K562 (cell line): ENCODE results near the gene PRSS57. TPM values are rescaled to one million over a fixed set of nuclear protein-coding genes. Genes with fewer than 3 reads are reported as not detected.

Experiments used
- ATAC-seq: fragments of 200-7000 bp; cut with Tn5 transposase; 3 replicates; pipeline ENCODE4 v1.9.1; 2020; ENCODE audit warnings: moderate library complexity
- BruUV-seq: library from RNA; stranded (reverse); fragments of 400-500 nt; replicated peaks from 2 replicates; lab custom pipeline; 2021; lab: Mats Ljungman, UMichigan
- CTCF ChIA-PET: fragments of 300-600 bp; formaldehyde crosslinking; extraction: SDS; loops from one replicate; lab custom pipeline; 2021; ENCODE audit warnings: low intra/inter-chr PET ratio; lab: Yijun Ruan, JAX
- POLR2A ChIA-PET: fragments of 300-600, 350-650 bp; sonication (Branson Sonifier 250); formaldehyde crosslinking; extraction: SDS; loops from one replicate; lab custom pipeline; 2021; ENCODE audit warnings: antibody characterized with exemption, inconsistent platforms; lab: Yijun Ruan, JAX
- DNase-seq, 4 experiments: peaks; one replicate each; pipeline versions ENCODE4 v3.0.0 to v3.0.0-alpha.2; 2011 to 2018; ENCODE audit warnings: low spot score in 3 of 4, mixed read lengths in 3 of 4; ENCODE audit errors: extremely low read depth in 1 of 4
- FAIRE-seq: peaks from 2 replicates; lab custom pipeline; 2011; peaks lifted over from hg19 to GRCh38; lab: Jason Lieb, UNC
- H2AFZ ChIP-seq: 2 replicates; pipeline ENCODE4 v1.6.0; 2011; ENCODE audit warnings: low read depth, low read length, control low read depth, inconsistent platforms
- H3K27ac ChIP-seq: fragments of 200-600 bp; 3 replicates; pipeline ENCODE4 v1.8.0; 2011; ENCODE audit warnings: low read depth, mild to moderate bottlenecking, control low read depth, inconsistent platforms, low read length, moderate library complexity, mixed read lengths; ENCODE audit errors: extremely low read depth
- H3K27me3 ChIP-seq, 2 experiments: fragments of 300-600 bp in 1 of 2; 2 replicates in 1 of 2; 3 replicates in 1 of 2; pipeline versions ENCODE4 v1.6.0 to v1.8.0; 2011; ENCODE audit warnings: inconsistent platforms in 2 of 2, low read length in 2 of 2, mild to moderate bottlenecking in 1 of 2, mixed read lengths in 1 of 2, moderate library complexity in 1 of 2; ENCODE audit not compliant: control insufficient read depth in 2 of 2, insufficient read depth in 2 of 2
- H3K36me3 ChIP-seq: fragments of 300-600 bp; 3 replicates; pipeline ENCODE4 v1.8.0; 2011; ENCODE audit warnings: mild to moderate bottlenecking, low read length, inconsistent platforms; ENCODE audit not compliant: control insufficient read depth, insufficient read depth
- H3K4me1 ChIP-seq, 2 experiments: fragments of 200-600 bp in 1 of 2; replicated peaks in 1 of 2; 2 replicates in 1 of 2; 3 replicates in 1 of 2; pipeline versions ENCODE4 v1.5.1 to v1.8.0; 2011; ENCODE audit warnings: inconsistent platforms in 2 of 2, low read length in 2 of 2, mild to moderate bottlenecking in 1 of 2, mixed read lengths in 1 of 2, moderate library complexity in 1 of 2; ENCODE audit not compliant: control insufficient read depth in 2 of 2, insufficient read depth in 2 of 2
- H3K4me2 ChIP-seq: 2 replicates; pipeline ENCODE4 v1.6.1; 2011; ENCODE audit warnings: low read length, control low read depth, inconsistent platforms, mixed read lengths; ENCODE audit not compliant: insufficient read depth
- H3K4me3 ChIP-seq: fragments of 200-600 bp; sonication (generic), shearing (Covaris generic); 2 replicates; pipeline ENCODE4 v1.5.1; 2016; ENCODE audit warnings: control low read depth, inconsistent platforms
- H3K79me2 ChIP-seq: fragments of 200-600 bp; 3 replicates; pipeline ENCODE4 v1.8.0; 2011; ENCODE audit warnings: low read length, inconsistent platforms; ENCODE audit not compliant: control insufficient read depth, insufficient read depth
- H3K9ac ChIP-seq, 2 experiments: 2 replicates each; pipeline versions ENCODE4 v1.6.0 to v1.6.1; 2011; ENCODE audit warnings: low read depth in 2 of 2, low read length in 2 of 2, control low read depth in 1 of 2, inconsistent platforms in 1 of 2, mild to moderate bottlenecking in 1 of 2, mixed read lengths in 1 of 2; ENCODE audit not compliant: insufficient read depth in 1 of 2
- H3K9me1 ChIP-seq: one replicate; pipeline ENCODE4 v1.6.0; 2011; ENCODE audit warnings: inconsistent platforms, mild to moderate bottlenecking, low read length, moderate library complexity; ENCODE audit not compliant: control insufficient read depth, insufficient read depth
- H3K9me3 ChIP-seq: replicated peaks from 2 replicates; pipeline ENCODE4 v1.5.1; 2011; ENCODE audit warnings: low read depth, low read length, inconsistent platforms; ENCODE audit not compliant: control insufficient read depth, insufficient read depth
- H4K20me1 ChIP-seq: replicated peaks from 2 replicates; pipeline ENCODE4 v1.6.1; 2011; ENCODE audit warnings: low read length, inconsistent platforms, mixed read lengths; ENCODE audit not compliant: control insufficient read depth, insufficient read depth
- BCOR ChIP-seq: fragments of 450-650 bp; IDR thresholded peaks from 2 replicates; pipeline ENCODE4 v1.6.1; 2016
- CBFA2T2 ChIP-seq: fragments of 450-650 bp; conservative IDR thresholded peaks from 2 replicates; pipeline ENCODE4 v1.6.1; 2017; ENCODE audit warnings: mild to moderate bottlenecking
- CGGBP1 ChIP-seq: fragments of 250-450 bp; sonication (Bioruptor Pico); IDR thresholded peaks from 2 replicates; pipeline ENCODE4 v1.9.0; 2021; ENCODE audit warnings: mild to moderate bottlenecking
- CTCFL ChIP-seq: IDR thresholded peaks from 2 replicates; pipeline ENCODE4 v1.6.1; 2011; ENCODE audit warnings: borderline replicate concordance, low read depth, mild to moderate bottlenecking, moderate library complexity, low read length; ENCODE audit not compliant: insufficient read depth, poor library complexity, severe bottlenecking
- ESRRA ChIP-seq: fragments of 450-650 bp; IDR thresholded peaks from 2 replicates; pipeline ENCODE4 v1.6.1; 2014; ENCODE audit warnings: low read depth, mild to moderate bottlenecking, moderate library complexity, borderline replicate concordance
- KLF10 ChIP-seq: fragments of 250-450 bp; sonication (Bioruptor Pico); IDR thresholded peaks from 2 replicates; pipeline ENCODE4 v1.6.1; 2021; ENCODE audit warnings: matching md5 sums
- MYBL2 ChIP-seq, 2 experiments: fragments of 450-650 bp in 1 of 2; sonication (generic) in 1 of 2; formaldehyde crosslinking in 1 of 2; IDR thresholded peaks; 2 replicates each; pipeline versions ENCODE4 v1.6.1 to v1.8.1; 2017 to 2022; ENCODE audit warnings: borderline replicate concordance in 1 of 2, inconsistent platforms in 1 of 2, low read depth in 1 of 2, mild to moderate bottlenecking in 1 of 2, missing genetic modification reagents in 1 of 2, moderate library complexity in 1 of 2
- NFIX ChIP-seq: fragments of 250-450 bp; sonication (Bioruptor Pico); IDR thresholded peaks from 2 replicates; pipeline ENCODE4 v1.4.0; 2020; ENCODE audit warnings: low read depth, mild to moderate bottlenecking, moderate library complexity
- PHF8 ChIP-seq: fragments of 200-600 bp; sonication (generic); IDR thresholded peaks from 2 replicates; pipeline ENCODE4 v1.6.1; 2012; ENCODE audit warnings: mixed run types, mild to moderate bottlenecking, inconsistent platforms, low read length, moderate library complexity, borderline replicate concordance
- POLR2G ChIP-seq: fragments of 200-400 bp; formaldehyde crosslinking; IDR thresholded peaks from 2 replicates; pipeline ENCODE4 v1.6.1; 2017; ENCODE audit warnings: low read depth, mild to moderate bottlenecking, antibody characterized with exemption, low read length, moderate library complexity
- SNRNP70 ChIP-seq: fragments of 200-400 bp; formaldehyde crosslinking; optimal IDR thresholded peaks from 2 replicates; pipeline ENCODE3; 2017; ENCODE audit warnings: low read depth, low read length
- XRCC3 ChIP-seq: fragments of 450-650 bp; IDR thresholded peaks from 2 replicates; pipeline ENCODE4 v1.6.1; 2017; ENCODE audit warnings: mild to moderate bottlenecking, moderate library complexity
- ZBTB43 ChIP-seq: sonication (generic); formaldehyde crosslinking; IDR thresholded peaks from 2 replicates; pipeline ENCODE4 v1.8.0; 2023; ENCODE audit warnings: mild to moderate bottlenecking, missing genetic modification reagents
- ZKSCAN8 ChIP-seq: fragments of 200-800 bp; sonication (Bioruptor generic); IDR thresholded peaks from 2 replicates; pipeline ENCODE4 v1.6.1; 2016; ENCODE audit warnings: missing genetic modification characterization, missing compliant biosample characterization
- ZNF197 ChIP-seq: fragments of 200-800 bp; sonication (Bioruptor generic); IDR thresholded peaks from 2 replicates; pipeline ENCODE4 v1.6.1; 2016; ENCODE audit warnings: low read depth, missing genetic modification characterization, missing compliant biosample characterization
- ZNF431 ChIP-seq: sonication (generic); formaldehyde crosslinking; IDR thresholded peaks from 2 replicates; pipeline ENCODE4 v1.8.0; 2022; ENCODE audit warnings: mild to moderate bottlenecking, missing genetic modification reagents
- ZNF75A ChIP-seq: fragments of 450-650 bp; formaldehyde crosslinking; IDR thresholded peaks from 2 replicates; pipeline ENCODE4 v1.4.0; 2020; ENCODE audit warnings: mild to moderate bottlenecking
- WGBS: fragments of 100-300 bp; shearing (Covaris generic); methylation state at CpG from one replicate; pipeline ENCODE4 v1.1.6; 2016; ENCODE audit warnings: low coverage, mixed read lengths; ENCODE audit not compliant: insufficient coverage; ENCODE audit errors: missing lambda C conversion rate; 5-methylcytosine and 5-hydroxymethylcytosine counted together
- in situ Hi-C: fragments of 300-500 bp; cut with MboI; formaldehyde crosslinking; loops from 4 replicates; pipeline ENCODE4 v1.15.0; 2018; ENCODE audit warnings: inconsistent platforms, mixed read lengths
- intact Hi-C: fragments of 100-400 bp; cut with micrococcal nuclease; formaldehyde crosslinking; loops from 2 replicates; pipeline ENCODE4 v1.14.2; 2022
- polyA plus RNA-seq, 8 experiments: library from polyadenylated mRNA; depleted of rRNA in 4 of 8; stranded (reverse) in 5 of 8; unstranded in 3 of 8; fragments of >200 nt; fragmentation: Nextera tagmentation in 2 of 8; fragmentation: Illumina TruSeq in 1 of 8; extraction: Ambion mirVana in 2 of 8; extraction: Trizol in 1 of 8; gene quantifications; 2 replicates each; pipeline versions ENCODE4 v1.2.1 to v1.2.3, GENCODE V29; 2011 to 2014; ENCODE audit warnings: inconsistent platforms in 1 of 8, missing spikeins in 1 of 8
- total RNA-seq, 7 experiments: library from RNA; depleted of rRNA in 6 of 7; stranded (reverse); fragments of >200 nt in 6 of 7; fragmentation: Illumina TruSeq in 2 of 7; extraction: Trizol in 2 of 7; gene quantifications; 2 replicates each; pipeline versions ENCODE4 v1.2.1 to v1.2.3, GENCODE V29; 2011 to 2021; ENCODE audit warnings: low replicate concordance in 1 of 7

PRSS57 gene
- total and polyA plus RNA-seq, 9 of the 15 experiments (the other 6 are each of a cell fraction or from before 2014, with no cell fraction given) = 0.06 to 2.5 (median 1.3) TPM; not detected in 3

GRCh38 chr19:676339-677105, 18.7 kb downstream of the PRSS57 start, which contains the start of gene FSTL3:
FSTL3 (plus strand) TSS chr19:676392; CDS start chr19:676424, 32 bp downstream.
- 5% methylated on average over 32 of the region's 63 CpGs for WGBS
- DNase-seq = peak in 2 of 4 experiments; percentile 58 to 70
- CTCF ChIA-PET = no interaction called here
- Histone ChIP-seq H3K36me3 (no peaks in the 10 kb centered on the region), H4K20me1 (no peaks in the 10 kb centered on the region), H3K79me2 (peaks cover 8% of the 10 kb centered on the region), H3K27me3 (no peaks in the 10 kb centered on the region; a peak in 1 of 5 replicates), H3K4me3 (peak within 1 kb of the TSS; percentile 13; the same call in 1 of the 2 replicates), H2AFZ (no peak within 1 kb of the TSS), H3K9me3 (no peaks in the 10 kb centered on the region), H3K9ac (peak within 1 kb of the TSS in 1 of 2 experiments; percentile 81; a peak in 2 of 4 replicates), H3K27ac (no peak within 1 kb of the TSS), H3K9me1 (peaks cover 7% of the 10 kb centered on the region), H3K4me1 (peaks cover 5 to 73% of the 10 kb centered on the region in 2 experiments), H3K4me2 (peak within 1 kb of the TSS; percentile 32; the same call in 1 of the 2 replicates)
- intact Hi-C loops = no loop called here
- POLR2A ChIA-PET = interaction anchor here (0.9 to 1.8 kb wide), 2 partner anchors 10 to 13 kb away, joined by 3 to 4 read pairs; partner anchors contain the start of gene RNF126
- FAIRE-seq = no peak
- in situ Hi-C loops = no loop called here
- no peak for ATAC-seq
- no TSS peak for BruUV-seq
- TF ChIP-seq ESRRA (no peak), BCOR (0 out of 2 replicates have a peak, but pooled peaks have one; percentile 16), SNRNP70 (no peak), KLF10 (CRISPR knock-in tag) (no peak), ZKSCAN8 (peak; percentile 94), CTCFL (no peak), MYBL2 (IDR thresholded peaks at IDR 0.05; ENCODE audit: low read depth) (no peak), MYBL2 (CRISPR knock-in tag; IDR thresholded peaks at IDR 0.05; ENCODE audit: borderline replicate concordance) (no peak), ZNF75A (CRISPR knock-in tag) (no peak), PHF8 (peak; percentile 38; the same call in 1 of the 2 replicates), ZNF197 (CRISPR knock-in tag) (no peak), NFIX (no peak), CGGBP1 (no peak), ZNF431 (CRISPR knock-in tag) (no peak), XRCC3 (no peak), POLR2G (peak; percentile 6), ZBTB43 (no peak), CBFA2T2 (no peak)
